Calu3 (cell line): Measurements from ENCODE around the gene ALLC. TPM values are rescaled to one million over a fixed set of nuclear protein-coding genes. Genes with fewer than 3 reads are reported as not detected.

Experiments
- BruUV-seq: library from RNA; stranded (reverse); fragments of 400-500 nt; replicated peaks from 2 replicates; lab custom pipeline; 2021; lab: Mats Ljungman, UMichigan
- CTCF ChIA-PET: fragments of 300-600 bp; sonication (Branson Sonifier 250); formaldehyde crosslinking; loops from one replicate; lab custom pipeline; 2022; ENCODE audit warnings: antibody characterized with exemption; lab: Charles Lee
- DNase-seq: peaks from one replicate; pipeline ENCODE4 v3.0.0; 2022
- H3K27ac Mint-ChIP-seq: one replicate; pipeline ENCODE4 v1.8.0; 2022; ENCODE audit warnings: mixed read lengths; ENCODE audit not compliant: unreplicated experiment
- H3K27me3 Mint-ChIP-seq: one replicate; pipeline ENCODE4 v1.8.0; 2022; ENCODE audit warnings: mixed read lengths; ENCODE audit not compliant: unreplicated experiment
- H3K36me3 Mint-ChIP-seq: one replicate; pipeline ENCODE4 v1.8.0; 2022; ENCODE audit warnings: mild to moderate bottlenecking, moderate library complexity, mixed read lengths; ENCODE audit not compliant: insufficient read depth, unreplicated experiment
- H3K4me1 Mint-ChIP-seq: one replicate; pipeline ENCODE4 v1.8.0; 2022; ENCODE audit warnings: mild to moderate bottlenecking, low read depth, mixed read lengths; ENCODE audit not compliant: unreplicated experiment
- H3K4me3 Mint-ChIP-seq: one replicate; pipeline ENCODE4 v1.8.0; 2022; ENCODE audit warnings: mild to moderate bottlenecking, low read depth, moderate library complexity, mixed read lengths; ENCODE audit not compliant: unreplicated experiment
- H3K9me3 Mint-ChIP-seq: one replicate; pipeline ENCODE4 v1.8.0; 2022; ENCODE audit warnings: low read depth, mixed read lengths; ENCODE audit not compliant: unreplicated experiment
- intact Hi-C: fragments of 100-400 bp; cut with micrococcal nuclease; formaldehyde crosslinking; loops from one replicate; pipeline ENCODE4 v1.10.0; 2022; ENCODE audit not compliant: unreplicated experiment
- total RNA-seq: library from RNA; stranded (reverse); gene quantifications from 2 replicates; pipeline ENCODE4 v1.2.3, GENCODE V29; 2022
- TF ChIP-seq, protein P1 (sequence below): fragments of 200-600 bp; IDR thresholded peaks from one replicate; pipeline ENCODE4 v1.8.0; 2022; ENCODE audit warnings: antibody characterized with exemption; ENCODE audit not compliant: unreplicated experiment

ALLC gene
- total RNA-seq, 1 experiment from 2014 or later = not detected

DNA sequence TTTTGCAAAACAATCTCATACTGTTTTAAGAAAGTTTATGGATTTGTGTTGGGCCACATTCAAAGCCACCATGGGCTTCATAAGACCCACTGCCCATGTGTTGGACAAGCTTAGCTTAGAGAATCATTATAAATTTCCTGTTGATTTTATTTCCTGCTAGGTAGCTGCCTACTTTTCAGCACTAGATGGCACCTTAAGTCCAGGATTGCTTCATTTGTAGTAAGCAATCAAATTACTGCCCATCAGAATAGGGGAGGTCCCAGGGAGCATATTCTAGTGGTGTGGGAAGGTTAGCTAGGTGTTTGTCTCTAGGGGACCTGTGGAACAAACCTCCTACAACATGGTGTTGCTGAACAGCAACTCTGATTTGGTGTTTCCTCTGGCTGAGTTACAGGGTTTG, 34.4 kb downstream of the ALLC start:
- H3K4me3 Mint-ChIP-seq = no peak overlapping the region
- TF ChIP-seq, protein P1, sequence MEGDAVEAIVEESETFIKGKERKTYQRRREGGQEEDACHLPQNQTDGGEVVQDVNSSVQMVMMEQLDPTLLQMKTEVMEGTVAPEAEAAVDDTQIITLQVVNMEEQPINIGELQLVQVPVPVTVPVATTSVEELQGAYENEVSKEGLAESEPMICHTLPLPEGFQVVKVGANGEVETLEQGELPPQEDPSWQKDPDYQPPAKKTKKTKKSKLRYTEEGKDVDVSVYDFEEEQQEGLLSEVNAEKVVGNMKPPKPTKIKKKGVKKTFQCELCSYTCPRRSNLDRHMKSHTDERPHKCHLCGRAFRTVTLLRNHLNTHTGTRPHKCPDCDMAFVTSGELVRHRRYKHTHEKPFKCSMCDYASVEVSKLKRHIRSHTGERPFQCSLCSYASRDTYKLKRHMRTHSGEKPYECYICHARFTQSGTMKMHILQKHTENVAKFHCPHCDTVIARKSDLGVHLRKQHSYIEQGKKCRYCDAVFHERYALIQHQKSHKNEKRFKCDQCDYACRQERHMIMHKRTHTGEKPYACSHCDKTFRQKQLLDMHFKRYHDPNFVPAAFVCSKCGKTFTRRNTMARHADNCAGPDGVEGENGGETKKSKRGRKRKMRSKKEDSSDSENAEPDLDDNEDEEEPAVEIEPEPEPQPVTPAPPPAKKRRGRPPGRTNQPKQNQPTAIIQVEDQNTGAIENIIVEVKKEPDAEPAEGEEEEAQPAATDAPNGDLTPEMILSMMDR = peak; percentile 50
- H3K4me1 Mint-ChIP-seq = no peaks in the 10 kb centered on the region
- DNase-seq = peak; percentile 5
- no peaks in the 10 kb centered on the region for H3K36me3 Mint-ChIP-seq
- no peaks in the 10 kb centered on the region for H3K9me3 Mint-ChIP-seq
- no peak overlapping the region for H3K27ac Mint-ChIP-seq
- no TSS peak for BruUV-seq
- H3K27me3 Mint-ChIP-seq = peaks cover 27% of the 10 kb centered on the region
- CTCF ChIA-PET = interaction anchor here (0.7 to 1.2 kb wide), 4 partner anchors 30 to 112 kb away, joined by 3 to 7 read pairs (median 4); no protein-coding TSS in a partner anchor
- intact Hi-C loops = loop anchor here (2.0 to 10.0 kb wide), 3 partner anchors 88 to 362 kb away; no protein-coding TSS in a partner anchor

DNA sequence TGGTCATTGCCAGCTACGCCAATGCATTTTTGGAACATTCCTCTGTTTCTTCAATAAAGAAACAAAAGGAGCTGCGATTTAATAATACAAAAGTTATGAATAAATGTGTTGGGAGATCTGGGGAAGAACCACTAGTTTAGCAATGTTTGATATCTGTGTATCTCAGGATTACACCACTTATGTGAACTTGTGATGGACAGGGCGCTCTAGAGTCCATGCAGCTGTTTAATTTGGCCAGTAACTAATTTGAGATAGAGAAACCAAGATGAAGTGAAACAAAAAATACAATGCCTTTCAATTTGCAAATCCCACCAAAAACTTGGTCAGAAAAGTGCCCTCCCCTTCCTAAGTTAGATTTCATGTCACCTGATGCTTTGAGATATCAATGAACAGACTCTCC, 38.5 kb downstream of the ALLC start:
- BruUV-seq = no TSS peak
- Mint-ChIP-seq H3K4me3 (no peak overlapping the region), H3K36me3 (no peaks in the 10 kb centered on the region), H3K27me3 (peaks cover 27% of the 10 kb centered on the region), H3K4me1 (no peaks in the 10 kb centered on the region), H3K27ac (no peak overlapping the region), H3K9me3 (no peaks in the 10 kb centered on the region)
- no peak for DNase-seq
- intact Hi-C loops = loop anchor here (10.0 kb wide), 1 partner anchor 358 kb away; no protein-coding TSS in a partner anchor
- CTCF ChIA-PET = no interaction called here
- TF ChIP-seq, protein P1 = no peak

DNA sequence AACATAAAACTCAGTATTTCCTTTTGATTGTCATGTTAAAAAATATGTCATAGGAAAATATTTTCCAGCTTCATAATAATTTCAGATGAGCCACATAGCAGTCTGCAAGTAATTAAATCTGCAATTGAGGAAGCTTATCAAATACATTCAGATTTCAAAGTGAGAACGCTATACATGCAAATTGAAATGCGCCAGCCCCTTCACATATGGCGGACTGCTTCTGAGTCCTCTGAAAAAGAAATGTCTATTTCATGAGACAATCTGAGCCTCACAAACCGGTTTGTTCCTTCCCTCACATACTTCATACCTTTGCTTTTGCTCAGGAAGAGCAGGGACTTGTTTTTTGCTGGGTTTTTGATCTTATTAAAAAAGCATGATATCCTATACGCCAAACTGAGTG, 43.1 kb downstream of the ALLC start:
- Mint-ChIP-seq H3K27ac (no peak overlapping the region), H3K36me3 (no peaks in the 10 kb centered on the region), H3K9me3 (no peaks in the 10 kb centered on the region), H3K4me3 (no peak overlapping the region), H3K4me1 (no peaks in the 10 kb centered on the region), H3K27me3 (peaks cover 13% of the 10 kb centered on the region)
- intact Hi-C loops = no loop called here
- no TSS peak for BruUV-seq
- DNase-seq = no peak
- CTCF ChIA-PET = no interaction called here
- TF ChIP-seq, protein P1 = no peak

DNA sequence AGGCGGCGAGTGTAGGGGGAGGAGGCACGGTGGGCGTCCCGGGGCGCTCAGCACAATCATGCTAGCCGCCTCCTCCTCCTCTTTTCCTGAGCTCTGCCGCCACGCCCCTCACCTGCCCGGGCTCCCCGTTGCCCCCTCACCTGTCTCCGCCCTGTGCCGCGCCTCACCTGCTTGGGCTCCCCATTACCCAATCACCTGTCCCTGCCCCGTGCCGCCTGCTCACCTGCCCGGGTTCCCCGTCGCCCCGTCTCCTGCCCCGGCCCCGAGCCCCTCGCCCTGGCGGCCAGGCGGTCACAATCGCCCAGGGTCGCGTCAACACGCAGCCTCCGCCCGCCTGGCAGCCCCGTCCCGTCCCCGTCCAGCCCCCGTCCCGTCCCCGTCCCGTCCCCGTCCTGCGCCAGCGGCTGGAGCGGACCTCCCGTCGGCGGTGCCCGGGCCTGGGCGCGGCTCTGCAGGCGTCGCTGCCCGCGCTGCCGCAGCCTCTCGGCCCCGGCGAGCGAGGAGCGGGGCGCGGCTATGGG, 45.3 kb downstream of the ALLC start, which contains the start of gene DCDC2C:
DCDC2C (plus strand) TSS at position 340 of the 521 bp plus-strand sequence; CDS start at position 517, 177 bp downstream.
- H3K36me3 Mint-ChIP-seq = no peaks in the 10 kb centered on the region
- H3K4me3 Mint-ChIP-seq = no peak within 1 kb of the TSS
- H3K27me3 Mint-ChIP-seq = peaks cover 4% of the 10 kb centered on the region
- no peak within 1 kb of the TSS for H3K27ac Mint-ChIP-seq
- BruUV-seq = no TSS peak
- intact Hi-C loops = no loop called here
- H3K4me1 Mint-ChIP-seq = no peaks in the 10 kb centered on the region
- DNase-seq = no peak
- no peaks in the 10 kb centered on the region for H3K9me3 Mint-ChIP-seq
- CTCF ChIA-PET = interaction anchor here (0.5 kb wide), 1 partner anchor 961 kb away, joined by 4 read pairs; no protein-coding TSS in a partner anchor
- TF ChIP-seq, protein P1 = no peak
